Endothelial cell of hepatic sinusoid (primary cell): ENCODE results near the gene COA8.

ENCODE experiments used
- in situ Hi-C: cut with HindIII; loops from 2 replicates; pipeline ENCODE4 v1.10.0; 2017; ENCODE audit warnings: low sequenced_read_pairs

The COA8 gene

DNA sequence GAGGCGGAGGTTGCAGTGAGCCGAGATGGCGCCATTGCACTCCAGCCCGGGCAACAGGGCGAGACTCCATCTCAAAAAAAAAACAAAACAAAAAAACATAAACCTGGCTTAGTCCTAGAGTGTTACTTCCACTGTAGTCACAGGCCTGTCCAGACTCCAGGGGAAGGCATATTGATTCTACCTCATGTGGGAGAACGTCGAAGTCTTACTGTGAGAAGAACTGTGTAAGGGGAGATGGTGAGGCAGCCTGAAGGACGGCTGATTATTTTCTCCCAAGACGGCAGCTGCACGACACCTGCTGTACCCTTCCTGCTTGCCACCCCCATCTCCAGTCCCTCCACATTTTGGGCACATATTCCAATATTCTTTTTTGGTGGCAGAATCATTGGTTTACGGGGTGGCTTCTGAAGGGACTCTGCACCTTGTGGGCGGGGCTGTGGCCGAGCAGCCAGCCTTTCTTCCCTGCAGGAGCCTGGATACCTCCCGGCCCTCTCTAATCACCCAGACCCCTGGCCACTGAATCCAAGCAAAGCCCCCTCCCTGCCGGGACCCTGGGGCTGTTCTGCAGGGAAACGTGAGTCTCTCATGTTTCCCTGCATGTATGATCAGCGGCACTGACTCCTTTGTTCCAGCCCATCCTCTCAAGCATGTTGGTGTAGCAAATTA is 54.0 kb downstream of the COA8 start:
- in situ Hi-C loops = no loop called here

DNA sequence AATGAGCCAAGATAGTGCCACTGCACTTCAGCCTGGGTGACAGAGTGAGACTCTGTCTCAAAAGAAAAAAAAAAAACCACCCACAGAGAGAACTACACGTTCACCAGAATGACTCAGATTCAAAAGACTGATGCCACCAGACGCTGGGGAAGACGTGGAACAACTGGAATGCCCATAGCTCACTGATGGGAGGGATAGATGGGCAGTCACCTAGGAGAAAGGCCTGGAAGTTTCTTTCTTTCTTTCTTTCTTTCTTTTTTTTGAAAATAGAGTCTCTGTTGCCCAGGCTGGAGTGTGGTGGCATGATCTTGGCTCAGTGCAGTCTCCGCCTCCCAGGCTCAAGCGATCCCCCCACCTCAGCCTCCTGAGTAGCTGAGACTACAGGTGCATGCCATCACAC is 56.3 kb downstream of the COA8 start:
- in situ Hi-C loops = no loop called here

GRCh38 chr14:103621860-103622259 is 59.1 kb downstream of the COA8 start:
- in situ Hi-C loops = no loop called here

- in situ Hi-C loops = no loop called here
These were observed 60.5 kb downstream of the COA8 start for GRCh38 chr14:103623308-103623707.

- in situ Hi-C loops = no loop called here
These were observed 61.2 kb downstream of the COA8 start for GRCh38 chr14:103623883-103624482.

DNA sequence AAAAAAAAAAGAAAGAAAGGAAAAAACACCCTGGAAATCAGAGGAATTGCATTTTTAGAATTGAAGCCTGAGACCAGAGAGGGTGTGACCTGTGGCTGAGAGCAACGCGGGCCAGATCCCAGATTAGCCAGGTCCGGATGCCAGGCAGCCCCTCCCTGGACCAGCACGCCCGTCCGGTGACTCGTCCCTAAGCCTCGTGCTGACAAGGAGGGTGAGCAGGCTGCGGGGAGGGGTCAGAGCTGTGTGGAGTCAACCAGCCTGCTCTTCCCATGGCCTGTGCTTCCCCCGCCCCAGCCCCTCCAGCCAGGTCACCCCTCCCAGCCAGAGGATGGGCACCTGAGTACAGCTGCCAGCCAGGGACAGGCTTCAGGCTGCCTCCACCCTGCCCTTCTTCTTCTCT is 62.1 kb downstream of the COA8 start:
- in situ Hi-C loops = no loop called here

GRCh38 chr14:103625356-103626095 is 62.8 kb downstream of the COA8 start:
- in situ Hi-C loops = no loop called here

GRCh38 chr14:103626146-103626850 is 63.5 kb downstream of the COA8 start:
- in situ Hi-C loops = no loop called here

DNA sequence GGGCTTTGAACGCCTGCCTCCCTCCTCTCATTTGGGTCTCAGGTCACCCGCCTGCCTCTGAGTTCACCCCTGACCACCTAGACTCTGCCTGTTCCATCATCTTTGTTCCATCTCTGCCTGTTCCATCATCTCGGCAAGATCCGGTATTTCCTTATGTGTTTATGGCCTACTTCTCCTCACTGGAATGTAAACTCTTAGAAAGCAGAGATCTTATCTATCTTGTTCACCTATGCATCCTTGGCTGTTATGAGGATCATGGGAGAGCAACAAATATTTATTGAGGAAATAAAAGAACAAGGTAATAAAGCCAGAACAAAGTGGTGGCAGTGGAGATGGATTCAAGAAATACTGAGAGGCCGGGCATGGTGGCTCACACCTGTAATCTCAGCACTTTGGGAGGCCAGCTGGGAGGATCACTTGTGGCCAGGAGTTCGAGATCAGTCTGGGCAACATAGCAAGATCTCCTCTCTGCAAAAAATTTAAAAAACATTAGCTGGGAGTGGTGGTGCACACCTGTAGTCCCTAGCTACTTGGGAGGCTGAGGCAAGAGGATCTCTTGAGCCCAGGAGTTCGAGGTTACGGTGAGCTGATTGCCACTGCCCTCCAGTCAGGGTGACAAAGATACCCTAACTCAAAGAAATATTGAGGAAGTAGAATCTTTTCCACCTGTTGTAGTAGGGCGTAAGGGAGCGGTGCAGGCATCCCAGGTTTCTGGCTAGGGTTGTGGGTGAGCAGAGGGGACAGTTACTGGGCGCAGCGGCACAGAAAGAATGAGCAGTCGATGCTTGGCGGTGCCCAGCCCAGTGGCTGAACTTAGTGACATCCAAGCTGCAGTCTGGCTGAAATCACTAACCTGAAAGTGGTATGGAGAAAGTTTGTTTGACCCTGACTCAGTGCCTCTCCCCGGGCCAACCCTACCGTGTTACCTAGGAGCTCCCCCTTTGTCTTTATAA is 64.6 kb downstream of the COA8 start:
- in situ Hi-C loops = no loop called here

DNA sequence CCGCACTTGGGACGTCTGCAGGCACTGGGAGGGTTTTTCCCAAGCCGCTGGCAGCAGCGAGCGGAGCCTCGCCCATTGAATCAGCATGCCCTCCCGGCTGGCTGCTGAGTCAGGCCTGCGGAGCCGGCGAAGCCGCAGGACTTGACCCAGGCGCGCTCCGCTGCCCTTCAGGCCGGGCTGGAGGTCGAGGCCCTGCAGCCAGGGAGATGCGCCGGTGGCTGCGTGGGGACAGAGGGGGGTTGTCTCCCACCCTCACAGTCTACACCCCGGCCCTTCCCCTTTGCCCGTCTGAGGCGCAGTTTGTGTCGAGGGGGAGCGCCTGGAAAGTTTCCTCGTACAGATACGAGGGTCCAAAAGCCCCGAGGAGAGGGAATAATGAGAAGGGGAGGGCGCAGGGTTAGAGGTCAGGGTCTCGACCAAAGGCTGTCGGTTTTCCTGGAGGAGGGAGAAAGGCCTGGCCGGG is 65.5 kb downstream of the COA8 start:
- in situ Hi-C loops = no loop called here

DNA sequence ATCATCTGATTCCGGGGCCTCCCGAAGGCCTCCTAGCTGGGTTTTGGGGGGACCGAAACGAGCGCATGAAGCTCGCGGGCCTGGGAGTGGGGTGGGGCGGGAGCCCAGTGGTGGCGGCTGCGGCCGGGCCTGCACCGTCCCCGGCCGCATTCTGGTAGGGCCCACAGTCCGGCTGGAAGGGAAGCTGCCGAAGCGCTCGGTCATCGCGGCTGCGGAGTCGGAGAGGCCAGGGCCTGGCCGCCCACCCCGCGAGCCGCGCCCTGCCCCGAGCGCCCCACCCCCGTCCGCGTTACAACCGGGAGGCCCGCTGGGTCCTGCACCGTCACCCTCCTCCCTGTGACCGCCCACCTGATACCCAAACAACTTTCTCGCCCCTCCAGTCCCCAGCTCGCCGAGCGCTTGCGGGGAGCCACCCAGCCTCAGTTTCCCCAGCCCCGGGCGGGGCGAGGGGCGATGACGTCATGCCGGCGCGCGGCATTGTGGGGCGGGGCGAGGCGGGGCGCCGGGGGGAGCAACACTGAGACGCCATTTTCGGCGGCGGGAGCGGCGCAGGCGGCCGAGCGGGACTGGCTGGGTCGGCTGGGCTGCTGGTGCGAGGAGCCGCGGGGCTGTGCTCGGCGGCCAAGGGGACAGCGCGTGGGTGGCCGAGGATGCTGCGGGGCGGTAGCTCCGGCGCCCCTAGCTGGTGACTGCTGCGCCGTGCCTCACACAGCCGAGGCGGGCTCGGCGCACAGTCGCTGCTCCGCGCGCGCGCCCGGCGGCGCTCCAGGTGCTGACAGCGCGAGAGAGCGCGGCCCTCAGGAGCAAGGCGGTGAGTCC is 66.1 kb downstream of the COA8 start, which contains the start of gene KLC1:
KLC1 (plus strand) TSS at position 528 of the 819 bp plus-strand sequence. CDS start 25,354 bp downstream, outside the sequence.
- in situ Hi-C loops = no loop called here

DNA sequence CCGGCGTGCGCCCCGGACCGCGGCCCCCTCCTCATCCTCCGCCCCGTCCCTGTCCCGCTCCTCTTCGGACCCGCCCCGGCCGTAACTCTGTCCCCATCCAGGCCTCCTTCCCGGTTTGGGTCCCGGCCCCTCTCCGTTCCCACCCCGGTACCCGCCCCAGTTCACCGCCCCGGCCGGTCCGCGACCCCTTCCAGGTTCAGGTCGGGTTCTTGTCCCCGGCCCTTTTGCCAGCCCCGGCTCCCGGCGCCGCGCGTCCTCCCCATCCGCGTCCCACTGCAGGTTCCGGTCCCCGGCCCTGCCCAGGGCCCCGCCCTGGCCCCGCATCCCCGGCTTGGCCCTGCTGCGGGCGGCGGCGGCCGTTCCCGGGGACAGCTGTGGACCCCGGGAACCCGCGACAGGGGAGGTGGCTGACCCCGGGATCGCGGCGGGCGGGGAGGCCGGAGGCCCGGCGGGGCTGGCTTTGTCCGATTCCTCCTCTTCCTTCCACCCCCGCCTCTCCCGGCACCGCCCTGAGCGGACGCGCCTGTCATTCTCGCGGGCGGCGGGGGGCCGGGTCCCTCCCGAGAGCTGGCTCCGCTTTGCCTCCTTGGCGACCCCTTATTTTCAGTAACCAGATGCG is 66.9 kb downstream of the COA8 start:
- in situ Hi-C loops = loop anchor here (5.0 kb wide), 1 partner anchor 38 kb away; no protein-coding TSS in a partner anchor

DNA sequence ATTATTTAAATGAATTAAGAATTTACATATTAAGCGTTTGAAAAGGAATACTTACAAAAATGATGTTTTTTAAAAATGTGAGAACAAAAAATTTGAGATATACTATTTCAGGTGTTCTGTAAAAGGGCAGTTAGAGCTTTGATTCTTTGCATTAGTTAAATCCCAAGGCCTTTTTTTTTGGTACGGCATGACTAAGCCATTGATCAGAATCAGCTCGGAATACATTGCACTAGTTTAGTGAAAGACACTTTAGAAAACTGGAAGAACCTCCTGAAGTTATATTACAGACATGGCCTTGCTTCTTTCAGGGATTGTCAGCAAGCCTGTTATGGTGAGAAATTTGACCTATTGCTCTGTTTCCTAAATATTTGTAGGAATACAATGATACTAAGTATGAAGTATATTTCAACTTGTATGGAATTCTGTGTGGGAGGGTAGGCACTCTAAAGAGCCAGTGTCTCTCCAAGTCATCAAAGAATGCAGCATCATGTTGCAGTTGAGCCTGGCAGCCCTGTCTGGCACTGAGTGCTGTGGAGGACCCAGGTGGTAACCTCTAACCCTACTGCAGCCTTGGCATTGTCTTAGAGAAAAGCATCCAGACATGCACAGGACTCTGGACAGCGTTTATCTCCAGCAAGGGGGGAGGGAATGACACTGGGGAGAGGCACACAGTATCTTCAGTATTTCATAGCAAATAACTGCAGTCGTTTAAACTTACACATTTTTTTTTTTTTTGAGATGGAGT is 67.8 kb downstream of the COA8 start:
- in situ Hi-C loops = loop anchor here (5.0 kb wide), 1 partner anchor 37 kb away; no protein-coding TSS in a partner anchor

DNA sequence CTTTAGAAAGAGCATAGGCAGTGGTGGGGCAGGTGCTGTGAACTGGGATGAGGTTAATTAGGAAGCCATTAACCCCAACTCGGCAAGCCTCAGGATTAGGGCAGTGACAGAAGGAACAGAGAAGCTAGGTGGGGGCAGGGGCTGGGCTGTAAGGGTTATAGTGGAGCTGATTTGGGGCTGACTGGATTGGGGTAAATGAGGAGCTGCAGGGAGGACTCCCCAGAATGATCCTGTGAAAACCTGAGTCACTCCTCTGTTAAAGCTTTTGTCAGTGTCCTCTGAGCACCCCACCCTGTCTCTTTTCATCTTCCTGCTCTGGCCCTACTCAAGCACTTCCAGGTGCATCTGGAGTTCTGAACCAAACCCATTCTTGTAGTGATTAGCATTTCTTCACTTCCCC is 70.6 kb downstream of the COA8 start:
- in situ Hi-C loops = loop anchor here (5.0 kb wide), 1 partner anchor 34 kb away; no protein-coding TSS in a partner anchor

GRCh38 chr14:103634156-103634555 is 71.4 kb downstream of the COA8 start:
- in situ Hi-C loops = loop anchor here (5.0 kb wide), 1 partner anchor 33 kb away; no protein-coding TSS in a partner anchor

- in situ Hi-C loops = loop anchor here (5.0 kb wide), 2 partner anchors 46 to 79 kb away; partner anchors contain the start of genes XRCC3 and ZFYVE21
These were observed 75.8 kb downstream of the COA8 start for GRCh38 chr14:103638594-103638993.
